H1 (cell line): ENCODE data around the gene RTN4RL1. TPM values are rescaled to one million over a fixed set of nuclear protein-coding genes. Genes with fewer than 3 reads are reported as not detected.

Experiments used
- SP1 ChIP-seq: IDR thresholded peaks from 2 replicates; pipeline ENCODE4 v1.6.1; 2011; ENCODE audit warnings: low read depth, low read length
- polyA plus RNA-seq, 7 experiments: library from polyadenylated mRNA; depleted of rRNA in 3 of 7; stranded (reverse) in 5 of 7; unstranded in 2 of 7; fragments of >200 nt in 5 of 7; fragments of 200-250 nt in 2 of 7; gene quantifications; 1 replicate in 5 of 7; 2 replicates in 1 of 7; 4 replicates in 1 of 7; pipeline versions ENCODE4 v1.2.1 to v1.2.3, GENCODE V29; 2011 to 2013; ENCODE audit warnings: missing spikeins in 2 of 7, mixed read lengths in 2 of 7
- total RNA-seq: library from RNA; stranded (reverse); fragmentation: NEBNext Ultra II Directional; extraction: Animal tissue kit (Norgen Biotek cat#: 25700); gene quantifications from 2 replicates; pipeline ENCODE4 v1.2.1, GENCODE V29; 2021

Gene RTN4RL1
- total and polyA plus RNA-seq, 2 of the 8 experiments (the other 6 are each of a cell fraction or from before 2014, with no cell fraction given) = 0.09 TPM; not detected in 1

DNA sequence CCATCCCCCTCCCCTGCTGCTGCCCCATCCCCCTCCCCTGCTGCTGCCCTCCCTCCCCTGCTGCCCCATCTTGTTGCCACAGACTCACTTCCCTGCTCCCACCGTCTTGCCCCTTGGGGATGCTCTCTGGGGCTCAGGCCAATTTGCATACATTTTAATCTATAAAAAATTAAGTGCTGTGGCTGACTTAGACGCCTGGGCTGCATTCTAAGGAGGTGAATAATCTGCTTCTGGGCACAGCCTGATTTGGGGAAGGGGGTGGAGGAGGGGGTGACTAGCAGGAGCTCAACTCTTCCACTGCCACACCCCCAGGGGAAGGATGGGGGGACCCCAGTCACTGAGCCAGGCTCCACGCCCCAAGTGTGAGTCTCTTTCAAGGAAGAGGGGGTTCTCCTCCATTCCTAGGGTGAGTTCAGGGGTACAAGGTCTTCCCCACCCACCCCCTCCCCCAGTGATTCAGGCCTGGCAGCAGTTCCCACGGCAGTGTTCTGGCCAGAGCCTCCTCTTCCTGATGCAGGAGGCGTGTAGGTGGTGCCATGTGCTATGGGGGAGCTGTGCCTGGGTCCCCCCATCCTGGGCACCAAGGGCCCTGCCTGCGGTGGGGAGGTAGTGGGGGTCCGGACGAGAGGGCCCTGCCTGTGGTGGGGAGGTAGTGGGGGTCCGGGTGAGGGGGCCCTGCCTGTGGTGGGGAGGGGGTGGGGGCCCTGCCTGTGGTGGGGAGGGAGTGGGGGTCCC is 9.8 kb upstream of the RTN4RL1 start (continued):
- no peak for TF ChIP-seq SP1
- TF ChIP-seq, all 59 proteins: peak for 0
